Loucy (cell line): Measurements from ENCODE around the gene LARGE2.

Source experiments
- H2AFZ ChIP-seq: fragments of 200-600 bp; sonication (generic); 2 replicates; pipeline ENCODE4 v1.6.0; 2016; ENCODE audit warnings: antibody characterized with exemption, mild to moderate bottlenecking, low read length, moderate library complexity
- H3F3A ChIP-seq: fragments of 200-600 bp; 2 replicates; pipeline ENCODE4 v1.6.0; 2016; ENCODE audit warnings: antibody characterized with exemption, low read depth, mild to moderate bottlenecking
- H3K27me3 ChIP-seq: fragments of 200-600 bp; sonication (generic); 2 replicates; pipeline ENCODE4 v1.6.1; 2014; ENCODE audit warnings: low read length, mild to moderate bottlenecking; ENCODE audit not compliant: insufficient read depth, poor library complexity, severe bottlenecking
- H3K36me3 ChIP-seq: fragments of 200-600 bp; sonication (generic); 2 replicates; pipeline ENCODE4 v1.6.1; 2016; ENCODE audit warnings: low read length; ENCODE audit not compliant: insufficient read depth
- H3K4me1 ChIP-seq: fragments of 200-600 bp; sonication (generic); 2 replicates; pipeline ENCODE4 v1.5.1; 2014; ENCODE audit warnings: low read length, mild to moderate bottlenecking; ENCODE audit not compliant: insufficient read depth, poor library complexity, severe bottlenecking
- H3K4me2 ChIP-seq: fragments of 200-600 bp; sonication (generic); 2 replicates; pipeline ENCODE4 v1.6.0; 2014; ENCODE audit warnings: antibody characterized with exemption, low read length, low read depth, mild to moderate bottlenecking; ENCODE audit not compliant: poor library complexity, severe bottlenecking
- H3K4me3 ChIP-seq: fragments of 200-600 bp; sonication (generic); 2 replicates; pipeline ENCODE4 v1.5.1; 2014; ENCODE audit warnings: low read length, mild to moderate bottlenecking, mixed read lengths; ENCODE audit not compliant: poor library complexity, severe bottlenecking
- H3K79me2 ChIP-seq: fragments of 200-600 bp; sonication (generic); 2 replicates; pipeline ENCODE4 v1.6.1; 2014; ENCODE audit warnings: low read length; ENCODE audit not compliant: insufficient read depth
- H3K9ac ChIP-seq: fragments of 200-600 bp; sonication (generic); 2 replicates; pipeline ENCODE4 v1.6.0; 2014; ENCODE audit warnings: mild to moderate bottlenecking, low read depth, low read length, moderate library complexity; ENCODE audit not compliant: poor library complexity, severe bottlenecking
- H3K9me2 ChIP-seq: fragments of 200-600 bp; sonication (generic); replicated peaks from 2 replicates; pipeline ENCODE4 v1.6.1; 2016; ENCODE audit warnings: low read depth, low read length, mixed read lengths
- H3K9me3 ChIP-seq: fragments of 200-600 bp; sonication (generic); 2 replicates; pipeline ENCODE4 v1.6.1; 2014; ENCODE audit warnings: mild to moderate bottlenecking, antibody characterized with exemption, low read length, low read depth; ENCODE audit not compliant: insufficient read depth
- H4K20me1 ChIP-seq: fragments of 200-600 bp; sonication (generic); 2 replicates; pipeline ENCODE4 v1.6.0; 2014; ENCODE audit warnings: antibody characterized with exemption, low read length, mild to moderate bottlenecking; ENCODE audit not compliant: insufficient read depth, poor library complexity, severe bottlenecking
- CTCF ChIP-seq: fragments of 200-600 bp; sonication (generic); conservative IDR thresholded peaks from 2 replicates; pipeline ENCODE4 v1.5.1; 2014; ENCODE audit warnings: mild to moderate bottlenecking, antibody characterized with exemption, low read length
- EZH2phosphoT487 ChIP-seq: fragments of 200-600 bp; IDR thresholded peaks from 2 replicates; pipeline ENCODE4 v1.6.1; 2018; ENCODE audit warnings: antibody characterized with exemption, mild to moderate bottlenecking, moderate library complexity, borderline replicate concordance

Gene LARGE2

GRCh38 chr11:45932217-45932616 lies 9.8 kb downstream of the LARGE2 start:
- Histone ChIP-seq H3K4me3 (no peak overlapping the region), H2AFZ (no peak overlapping the region), H3F3A (no peaks in the 10 kb centered on the region), H3K27me3 (no peaks in the 10 kb centered on the region), H4K20me1 (no peaks in the 10 kb centered on the region), H3K9ac (no peak overlapping the region), H3K79me2 (no peaks in the 10 kb centered on the region), H3K4me1 (peaks cover 5% of the 10 kb centered on the region), H3K9me3 (no peaks in the 10 kb centered on the region), H3K36me3 (peaks cover 50% of the 10 kb centered on the region; the same call in 1 of the 2 replicates), H3K4me2 (no peak overlapping the region), H3K9me2 (no peaks in the 10 kb centered on the region)
- no peak for TF ChIP-seq CTCF

- H3K9me3 ChIP-seq, result no peaks in the 10 kb centered on the region
- no peaks in the 10 kb centered on the region for H3K79me2 ChIP-seq
- H3K4me3 ChIP-seq, result no peak overlapping the region
- H3K9ac ChIP-seq, result no peak overlapping the region
- H3K27me3 ChIP-seq, result no peaks in the 10 kb centered on the region
- H3K4me1 ChIP-seq, result no peaks in the 10 kb centered on the region
- no peak overlapping the region for H3K4me2 ChIP-seq
- no peaks in the 10 kb centered on the region for H3F3A ChIP-seq
- H4K20me1 ChIP-seq, result no peaks in the 10 kb centered on the region
- H3K9me2 ChIP-seq, result no peaks in the 10 kb centered on the region
- TF ChIP-seq EZH2phosphoT487 (no peak), CTCF (no peak)
- peaks cover 58% of the 10 kb centered on the region; the same call in 1 of the 2 replicates for H3K36me3 ChIP-seq
- no peak overlapping the region for H2AFZ ChIP-seq
Observed at GRCh38 chr11:45933131-45933831, 10.8 kb downstream of the LARGE2 start.

GRCh38 chr11:45933846-45934579 lies 11.6 kb downstream of the LARGE2 start:
- no peaks in the 10 kb centered on the region for H3K9me2 ChIP-seq
- no peak overlapping the region for H3K9ac ChIP-seq
- TF ChIP-seq CTCF, result no peak
- no peak for TF ChIP-seq EZH2phosphoT487
- H3F3A ChIP-seq, result no peaks in the 10 kb centered on the region
- no peak overlapping the region for H3K4me2 ChIP-seq
- no peaks in the 10 kb centered on the region for H3K4me1 ChIP-seq
- no peak overlapping the region for H2AFZ ChIP-seq
- H4K20me1 ChIP-seq, result no peaks in the 10 kb centered on the region
- no peaks in the 10 kb centered on the region for H3K79me2 ChIP-seq
- no peaks in the 10 kb centered on the region for H3K9me3 ChIP-seq
- no peak overlapping the region for H3K4me3 ChIP-seq
- H3K27me3 ChIP-seq, result no peaks in the 10 kb centered on the region
- H3K36me3 ChIP-seq, result peaks cover 58% of the 10 kb centered on the region; the same call in 1 of the 2 replicates
